Activated gamma-delta T cell treated with anti-CD3 and anti-CD28 coated beads, Interleukin-2, amount 50 U/mL, for 16 hours (primary cell): ENCODE measurements around the gene OPN1SW.

Source experiments
- DNase-seq: peaks from one replicate; pipeline ENCODE4 v3.0.0-alpha.2; 2020; ENCODE audit warnings: low read depth

OPN1SW gene

DNA sequence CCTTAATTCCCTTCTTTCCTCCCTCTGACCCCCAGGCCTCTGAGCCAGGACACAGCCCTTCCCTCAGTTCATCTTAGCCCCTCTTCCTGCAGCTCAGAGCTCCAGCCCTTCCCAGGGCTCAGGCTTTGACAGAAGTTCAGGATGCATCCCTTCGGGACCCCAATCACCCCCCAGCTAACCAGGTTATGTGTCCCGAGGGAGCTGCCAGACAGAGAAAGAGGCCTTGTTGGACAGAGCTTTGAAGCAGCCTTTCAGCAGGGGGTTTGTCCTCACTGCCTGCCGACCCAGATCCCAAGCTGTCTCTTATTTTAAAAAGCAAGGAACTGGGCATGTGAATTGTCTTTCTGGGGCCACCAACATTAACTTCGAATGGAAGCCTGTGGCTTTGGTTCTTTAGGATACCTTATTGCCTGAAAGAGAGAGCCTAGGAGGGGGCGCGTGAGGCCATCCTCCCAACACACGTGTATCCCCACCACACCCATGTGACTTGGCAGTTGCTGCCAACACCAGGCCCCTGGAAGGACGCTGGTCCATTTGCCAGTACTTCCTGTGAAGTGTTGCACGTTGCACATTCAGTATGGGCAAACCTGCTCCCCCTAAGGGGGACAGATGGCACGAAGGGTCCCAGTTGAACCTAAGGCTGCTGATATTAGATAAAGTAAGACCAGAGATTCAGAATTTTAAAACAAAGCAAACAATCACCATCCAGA is 17.0 kb upstream of the OPN1SW start:
- DNase-seq: no peak

DNA sequence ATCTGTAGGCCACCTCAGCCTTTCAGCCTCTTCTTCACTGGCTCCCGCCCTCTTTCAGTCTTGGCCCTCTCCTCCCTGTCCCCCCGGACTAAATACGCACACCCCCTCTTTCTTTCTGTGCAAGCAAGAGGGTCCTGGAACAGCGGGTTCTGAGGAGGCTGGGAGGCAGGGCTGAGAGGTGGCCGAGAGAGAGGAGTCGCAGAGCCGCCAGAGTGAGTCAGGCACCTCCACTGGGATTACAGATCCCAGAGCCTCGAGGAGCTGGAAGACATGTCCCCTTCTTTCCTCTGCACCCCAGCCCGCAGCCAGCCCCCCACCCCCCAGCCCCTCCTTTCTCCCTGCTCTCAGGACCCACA is 16.4 kb upstream of the OPN1SW start:
- DNase-seq: no peak

GRCh38 chr7:128791121-128791971 is 15.8 kb upstream of the OPN1SW start, which contains the start of gene CCDC136:
Gene CCDC136 (plus strand): TSS chr7:128791968. CDS start chr7:128792412, 444 bp downstream.
- peak; percentile 63 for DNase-seq

GRCh38 chr7:128790315-128791041 is 14.9 kb upstream of the OPN1SW start:
- no peak for DNase-seq

DNA sequence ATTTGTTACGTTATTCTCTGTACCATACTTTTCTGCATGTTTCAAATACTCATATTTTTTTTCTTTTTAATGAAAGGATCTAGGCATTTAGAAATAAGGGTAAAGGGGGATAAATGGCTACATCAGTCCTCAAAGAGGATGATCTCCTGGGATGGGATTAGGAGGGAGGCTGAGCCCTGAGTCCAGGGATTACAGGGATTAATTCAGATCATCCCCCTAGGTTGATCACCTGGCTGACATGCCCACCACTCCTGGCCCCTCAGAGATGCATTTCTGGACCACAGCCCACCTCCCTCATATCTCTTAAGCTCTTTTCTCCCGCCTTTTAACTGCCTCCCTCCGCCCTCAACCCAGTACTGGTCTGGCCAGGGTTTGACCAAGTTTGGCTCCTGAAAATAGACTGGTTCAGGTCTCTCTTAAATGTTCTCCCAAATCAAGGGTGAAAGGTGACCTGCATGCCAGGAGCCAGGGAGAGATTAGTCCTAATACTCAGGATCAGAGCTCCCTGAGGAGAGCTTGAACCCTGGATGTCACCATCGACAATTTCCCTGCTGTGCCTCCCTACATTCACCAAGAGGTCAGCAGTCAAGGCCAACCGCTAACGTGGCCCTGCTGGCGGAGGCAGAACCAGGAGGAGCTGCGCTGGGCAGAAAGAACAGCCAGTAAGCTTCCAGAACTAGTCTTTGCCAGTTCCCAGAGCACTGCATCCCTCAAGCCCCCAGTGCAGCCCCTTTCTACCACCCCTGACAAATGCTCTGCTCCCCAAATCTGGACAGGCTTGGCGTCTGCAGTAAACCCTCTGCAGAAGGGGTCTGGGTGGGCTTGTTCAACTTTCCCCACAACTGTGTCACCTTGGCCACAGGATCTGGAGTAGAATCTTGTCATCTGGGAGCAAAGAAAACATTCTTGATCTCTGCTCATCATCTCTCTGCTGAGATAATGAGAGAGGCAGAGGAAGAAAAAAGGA is 13.1 kb upstream of the OPN1SW start:
- no peak for DNase-seq

DNA sequence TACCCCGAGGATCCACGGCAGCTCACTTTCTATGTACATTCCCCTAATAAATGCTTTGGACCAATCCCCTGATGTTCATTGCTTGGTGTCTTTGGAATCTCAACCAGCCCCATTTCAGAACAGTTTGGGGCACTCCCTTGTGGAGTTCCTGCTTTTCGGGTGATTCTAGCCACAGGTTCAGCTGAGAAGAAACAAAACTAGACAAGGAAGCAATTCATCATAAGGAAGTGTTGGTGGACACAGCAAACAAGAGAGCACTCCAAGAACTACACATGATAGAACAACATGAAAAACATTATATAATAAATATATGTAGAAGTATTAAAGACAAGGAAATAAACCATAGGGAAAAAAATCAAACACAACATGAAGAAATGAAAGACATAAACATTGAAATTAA is 10.1 kb upstream of the OPN1SW start:
- no peak for DNase-seq

- no peak for DNase-seq
Observed at GRCh38 chr7:128783143-128783861, 7.7 kb upstream of the OPN1SW start.

GRCh38 chr7:128781851-128782250 is 6.3 kb upstream of the OPN1SW start:
- DNase-seq: no peak

- DNase-seq: no peak
Observed at GRCh38 chr7:128781126-128781525, 5.5 kb upstream of the OPN1SW start.

DNA sequence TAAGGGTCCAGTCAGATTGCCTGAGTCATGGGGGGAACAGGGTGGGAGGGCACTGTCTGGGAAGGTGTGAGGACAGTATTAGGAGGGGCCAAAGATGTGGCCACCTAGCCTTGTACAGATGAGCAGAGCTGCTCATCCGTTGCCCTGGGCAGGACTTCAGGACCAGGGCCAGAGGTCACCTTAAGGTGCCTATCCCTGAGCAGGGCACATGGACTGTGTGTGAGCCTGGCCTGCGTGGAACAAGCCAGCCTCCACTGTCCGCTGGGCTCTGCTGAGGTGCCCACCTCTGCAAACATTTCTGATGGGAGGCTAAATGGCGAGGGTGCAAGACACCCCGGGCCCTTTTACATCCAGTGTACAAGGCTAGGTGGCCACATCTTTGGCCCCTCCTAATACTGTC is 3.4 kb upstream of the OPN1SW start:
- no peak for DNase-seq

GRCh38 chr7:128777156-128778123 is 1.8 kb upstream of the OPN1SW start:
- no peak for DNase-seq

GRCh38 chr7:128774921-128775320 is 673 bp downstream of the OPN1SW start:
- no peak for DNase-seq

DNA sequence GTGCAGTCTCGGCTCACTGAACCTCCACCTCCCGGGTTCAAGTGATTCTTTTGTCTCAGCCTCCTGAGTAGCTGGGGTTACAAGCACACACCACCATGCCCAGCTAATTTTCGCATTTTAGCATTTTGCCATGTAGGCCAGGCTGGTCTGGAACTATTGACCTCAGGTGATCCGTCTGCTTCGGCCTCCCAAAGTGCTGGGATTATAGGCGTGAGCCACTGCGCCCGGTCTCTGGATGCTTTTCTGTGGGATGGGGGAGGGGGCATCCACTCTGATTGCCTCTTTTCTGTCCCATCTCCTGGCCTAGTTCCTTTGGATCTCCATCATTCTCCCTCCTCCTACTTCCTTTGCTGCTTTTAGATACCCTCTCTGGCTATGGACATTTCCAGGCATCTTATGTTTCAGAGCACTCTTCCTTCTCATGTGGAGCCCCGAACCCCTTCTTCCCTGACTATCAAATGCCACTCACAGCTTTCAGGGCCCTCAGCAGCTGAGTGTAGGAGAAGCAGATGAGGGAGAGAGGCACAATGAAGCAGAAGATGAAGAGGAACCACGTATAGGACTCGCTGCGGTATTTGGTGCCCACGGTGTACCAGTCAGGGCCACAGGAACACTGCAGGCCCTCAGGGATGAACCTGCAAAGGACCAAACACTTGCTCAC is 1.4 kb downstream of the OPN1SW start:
- no peak for DNase-seq

- no peak for DNase-seq
Observed at GRCh38 chr7:128773604-128774003, 2.0 kb downstream of the OPN1SW start.

DNA sequence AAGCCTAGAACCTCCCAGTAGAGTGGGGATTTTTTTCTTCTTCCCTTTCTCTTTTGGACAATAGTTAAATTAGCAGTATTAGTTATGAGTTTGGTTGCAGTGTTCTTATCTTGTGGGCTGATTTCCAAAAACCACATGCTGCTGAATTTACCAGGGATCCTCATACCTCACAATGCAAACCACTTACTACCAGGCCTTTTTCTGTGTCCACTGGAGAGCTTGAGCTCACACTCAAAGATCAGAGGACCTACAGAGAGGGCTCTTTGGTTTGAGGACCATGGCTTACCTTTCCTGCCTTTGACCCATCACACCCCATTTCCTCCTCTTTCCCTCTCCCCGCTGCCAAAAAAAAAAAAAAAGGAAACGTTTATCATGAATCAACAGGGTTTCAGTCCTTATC is 5.4 kb downstream of the OPN1SW start:
- DNase-seq: no peak

DNA sequence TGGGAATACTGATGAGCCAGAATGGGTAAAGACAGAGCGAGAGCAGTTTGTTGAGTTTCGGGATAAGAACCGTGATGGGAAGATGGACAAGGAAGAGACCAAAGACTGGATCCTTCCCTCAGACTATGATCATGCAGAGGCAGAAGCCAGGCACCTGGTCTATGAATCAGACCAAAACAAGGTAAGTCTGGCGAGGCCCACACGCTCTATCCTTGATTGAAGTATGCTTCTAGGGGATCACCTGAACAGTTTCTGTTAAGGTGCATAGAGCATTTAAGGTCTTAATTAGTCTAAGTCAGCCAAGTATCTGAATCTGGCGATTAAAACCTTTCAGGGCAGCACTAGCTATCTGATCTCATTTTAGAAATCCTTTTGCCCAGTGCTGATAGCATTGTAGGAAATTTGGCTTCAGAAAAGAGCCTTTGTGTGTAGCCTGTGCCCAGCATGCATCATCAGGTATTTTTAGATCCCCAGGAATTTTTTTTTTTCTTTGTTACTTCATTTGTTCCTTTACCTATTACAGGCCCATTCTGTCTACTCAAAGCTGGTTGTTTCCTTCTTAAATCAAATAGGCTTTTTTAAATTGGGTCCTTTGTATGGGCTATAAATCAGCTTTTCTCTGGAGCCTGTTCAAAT is 8.0 kb downstream of the OPN1SW start:
- DNase-seq: no peak

GRCh38 chr7:128763541-128763940 is 12.1 kb downstream of the OPN1SW start:
- no peak for DNase-seq

DNA sequence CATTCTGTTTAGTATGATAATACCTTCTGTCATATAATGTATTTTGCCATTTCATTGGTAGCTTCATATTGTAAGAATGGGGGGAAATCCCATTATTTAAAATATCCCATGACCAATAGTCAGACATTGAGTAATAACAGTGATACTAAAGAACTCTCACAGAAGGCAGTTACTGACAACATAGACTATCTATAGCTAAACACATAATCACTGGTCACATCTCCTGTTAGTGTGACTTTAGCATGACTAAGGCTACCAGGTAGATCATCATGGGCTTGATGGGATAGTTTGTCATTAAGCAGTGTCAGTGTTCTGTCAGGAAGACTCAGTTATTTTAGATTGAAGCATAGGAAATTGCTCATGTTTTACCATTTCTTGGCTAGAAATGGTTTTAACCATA is 16.4 kb downstream of the OPN1SW start:
- DNase-seq: no peak

DNA sequence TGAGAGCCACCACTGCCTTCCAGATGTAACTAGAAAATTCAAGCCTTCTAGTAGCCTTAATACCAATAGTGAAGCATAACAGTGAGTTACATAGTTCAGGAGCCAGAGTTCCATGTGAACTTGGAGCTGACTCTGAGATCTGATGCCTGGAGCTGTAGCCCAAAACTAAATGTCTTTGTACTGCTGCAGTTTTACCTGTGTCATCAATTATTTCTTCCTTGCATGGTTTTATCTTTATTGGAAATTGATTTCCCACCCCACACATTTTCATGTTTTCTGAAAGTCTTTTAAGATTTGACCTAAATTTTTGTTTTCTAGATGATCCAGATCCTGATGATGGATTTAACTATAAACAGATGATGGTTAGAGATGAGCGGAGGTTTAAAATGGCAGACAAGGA is 17.0 kb downstream of the OPN1SW start:
- no peak for DNase-seq
